Effector CD8-positive, alpha-beta T cell (primary cell): Measurements from ENCODE around the gene ZBTB20.

Source experiments
- DNase-seq: peaks from one replicate; lab custom pipeline; 2025; lab: John Stamatoyannopoulos, UW

The ZBTB20 gene

GRCh38 chr3:114481113-114481512, 666.0 kb downstream of the ZBTB20 start:
- no peak for DNase-seq

GRCh38 chr3:114480442-114480841, 666.6 kb downstream of the ZBTB20 start:
- no peak for DNase-seq

GRCh38 chr3:114478801-114479200, 668.3 kb downstream of the ZBTB20 start:
- no peak for DNase-seq

GRCh38 chr3:114476511-114476910, 670.6 kb downstream of the ZBTB20 start:
- DNase-seq = no peak

GRCh38 chr3:114471478-114471877, 675.6 kb downstream of the ZBTB20 start:
- DNase-seq = no peak

- DNase-seq = no peak
Observed at GRCh38 chr3:114469070-114469469, 678.0 kb downstream of the ZBTB20 start.

GRCh38 chr3:114466816-114467215, 680.3 kb downstream of the ZBTB20 start:
- no peak for DNase-seq

- DNase-seq = no peak
Observed at GRCh38 chr3:114466251-114466650, 680.8 kb downstream of the ZBTB20 start.

GRCh38 chr3:114464548-114464947, 682.5 kb downstream of the ZBTB20 start:
- no peak for DNase-seq

- DNase-seq = no peak
Observed at GRCh38 chr3:114462750-114463149, 684.3 kb downstream of the ZBTB20 start.

GRCh38 chr3:114460459-114460858, 686.6 kb downstream of the ZBTB20 start:
- DNase-seq = no peak

- DNase-seq = no peak
Observed at GRCh38 chr3:114456742-114457141, 690.3 kb downstream of the ZBTB20 start.

GRCh38 chr3:114455432-114455831, 691.7 kb downstream of the ZBTB20 start:
- DNase-seq = no peak

- DNase-seq = no peak
Observed at GRCh38 chr3:114454551-114455251, 692.4 kb downstream of the ZBTB20 start.

GRCh38 chr3:114453361-114453780, 693.7 kb downstream of the ZBTB20 start:
- DNase-seq = no peak

GRCh38 chr3:114452937-114453336, 694.2 kb downstream of the ZBTB20 start:
- no peak for DNase-seq

GRCh38 chr3:114452256-114452655, 694.8 kb downstream of the ZBTB20 start:
- DNase-seq = no peak

GRCh38 chr3:114451561-114452018, 695.5 kb downstream of the ZBTB20 start:
- no peak for DNase-seq

- DNase-seq = no peak
Observed at GRCh38 chr3:114451051-114451451, 696.0 kb downstream of the ZBTB20 start.

GRCh38 chr3:114450008-114450596, 697.0 kb downstream of the ZBTB20 start:
- DNase-seq = no peak

GRCh38 chr3:114449271-114450007, 697.6 kb downstream of the ZBTB20 start:
- DNase-seq = no peak

GRCh38 chr3:114447950-114448479, 699.1 kb downstream of the ZBTB20 start:
- no peak for DNase-seq

GRCh38 chr3:114447545-114447944, 699.5 kb downstream of the ZBTB20 start:
- DNase-seq = no peak
